T-helper 1 cell (primary cell): ENCODE results near the gene DTX4.
A peak's percentile ranks its signal among the peaks of the same experiment; 100 is the strongest.
"Not testable (repeated sequence)": the region's sequence is repeated elsewhere in the genome, so short reads cannot be mapped to it uniquely, and the experiment has no call there.

ENCODE experiments used
- DNase-seq, 5 donors: peaks; one replicate each; pipeline ENCODE4 v3.0.0-alpha.2; 2012 to 2020
- total RNA-seq, 4 donors: gene quantifications; one replicate each; lab custom pipeline; 2026; lab: John Stamatoyannopoulos, UW

The DTX4 gene
- 2.2 to 4.8 (median 2.9) reads per million in 4 donors for total RNA-seq

GRCh38 chr11:59171508-59172322 lies at the start of gene DTX4:
TSS of gene DTX4 (plus strand) at chr11:59172132. CDS start at chr11:59172596, 464 bp downstream.
- peak; percentile 73 to 87 (median 84) for DNase-seq

- peak; percentile 66 to 84 (median 81) for DNase-seq
Measured at GRCh38 chr11:59135648-59136461, 36.1 kb upstream of the DTX4 start.

- DNase-seq: not testable (repeated sequence)
Measured at GRCh38 chr11:59136551-59136950, 35.4 kb upstream of the DTX4 start.

GRCh38 chr11:59137190-59137589 lies 34.7 kb upstream of the DTX4 start:
- no peak for DNase-seq

- no peak for DNase-seq
Measured at GRCh38 chr11:59138643-59139042, 33.3 kb upstream of the DTX4 start.

GRCh38 chr11:59141191-59141590 lies 30.7 kb upstream of the DTX4 start:
- no peak for DNase-seq

- DNase-seq: no peak
Measured at GRCh38 chr11:59141673-59142460, 30.1 kb upstream of the DTX4 start.

- DNase-seq: peak; percentile 80 to 92 (median 86)
Measured at GRCh38 chr11:59142530-59143507, 29.1 kb upstream of the DTX4 start, which contains the start of gene FAM111A. TSS of gene FAM111A (plus strand) at chr11:59142856. CDS start at chr11:59148873, 6,017 bp downstream.

- DNase-seq: no peak
Measured at GRCh38 chr11:59144096-59144495, 27.8 kb upstream of the DTX4 start.

GRCh38 chr11:59144579-59145345 lies 27.2 kb upstream of the DTX4 start:
- peak; percentile 46 to 91 (median 62) for DNase-seq

- no peak for DNase-seq
Measured at GRCh38 chr11:59145534-59145933, 26.4 kb upstream of the DTX4 start.

- no peak for DNase-seq
Measured at GRCh38 chr11:59151761-59152160, 20.2 kb upstream of the DTX4 start.

- DNase-seq: peak in 1 of 5 donors; percentile 55
Measured at GRCh38 chr11:59152312-59152951, 19.5 kb upstream of the DTX4 start.

GRCh38 chr11:59154610-59155009 lies 17.3 kb upstream of the DTX4 start:
- no peak for DNase-seq

GRCh38 chr11:59157433-59157832 lies 14.5 kb upstream of the DTX4 start:
- DNase-seq: no peak

- peak in 4 of 5 donors; percentile 37 to 71 (median 52) for DNase-seq
Measured at GRCh38 chr11:59158206-59159068, 13.5 kb upstream of the DTX4 start.

GRCh38 chr11:59164028-59164427 lies 7.9 kb upstream of the DTX4 start:
- no peak for DNase-seq

- DNase-seq: peak in 2 of 5 donors; percentile 14 to 23
Measured at GRCh38 chr11:59172345-59173079, 580 bp downstream of the DTX4 start.
